Fibroblast of skin of left quadriceps (primary cell): Measurements from ENCODE around the gene ANGPTL2.

ENCODE experiments used
- DNase-seq, 2 experiments: peaks; one replicate each; pipeline ENCODE4 v3.0.0-alpha.2; 2013; ENCODE audit warnings: low read depth in 2 of 2

The ANGPTL2 gene

GRCh38 chr9:127096208-127096607, 26.2 kb downstream of the ANGPTL2 start:
- DNase-seq, result no peak

DNA sequence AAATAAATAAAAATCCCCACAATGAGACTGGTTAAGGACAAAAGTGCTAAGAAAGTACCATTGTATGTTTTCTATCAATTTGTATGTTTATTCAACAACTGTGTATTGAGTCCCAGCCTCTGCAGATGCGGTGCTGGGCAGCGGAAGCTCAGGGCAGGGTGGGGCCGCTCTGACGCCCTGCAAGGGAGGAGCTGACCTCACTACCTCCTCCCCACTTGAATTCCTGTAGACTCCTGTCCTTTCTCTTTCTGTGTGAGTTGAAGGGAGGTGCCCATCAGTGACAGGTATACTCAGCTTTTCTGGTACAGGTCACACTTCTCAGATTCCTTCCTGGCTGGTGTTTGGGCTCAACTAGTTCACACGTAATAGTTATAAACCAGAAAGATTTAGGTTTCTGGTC, 27.0 kb downstream of the ANGPTL2 start:
- no peak for DNase-seq

- DNase-seq, result no peak
Measured at GRCh38 chr9:127093319-127094020, 29.0 kb downstream of the ANGPTL2 start.

GRCh38 chr9:127092041-127092608, 30.3 kb downstream of the ANGPTL2 start:
- no peak for DNase-seq

- DNase-seq, result no peak
Measured at GRCh38 chr9:127091526-127091925, 30.9 kb downstream of the ANGPTL2 start.

- no peak for DNase-seq
Measured at GRCh38 chr9:127090341-127090985, 32.0 kb downstream of the ANGPTL2 start.

DNA sequence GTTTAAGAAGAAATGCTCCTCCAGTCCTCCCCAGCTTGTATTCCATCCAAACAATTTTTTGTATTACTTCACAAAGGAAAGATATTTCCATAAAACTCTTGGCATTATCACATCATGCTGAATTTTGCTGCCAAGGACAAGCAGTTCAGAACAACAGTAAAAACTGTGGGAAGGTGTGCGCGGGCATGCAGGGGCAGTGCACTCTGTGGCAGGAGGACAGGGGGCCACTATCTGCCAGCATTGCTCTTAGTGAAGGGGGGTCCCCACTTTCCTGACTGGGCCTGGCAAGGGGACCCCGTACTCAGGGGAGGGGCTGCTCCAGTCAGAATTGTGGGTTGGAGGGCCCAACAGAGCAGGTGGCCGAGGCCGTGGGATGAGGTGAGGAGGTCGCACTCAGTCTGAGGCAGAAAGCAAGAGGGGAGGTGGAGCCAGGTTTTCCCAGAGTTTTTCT, 32.8 kb downstream of the ANGPTL2 start:
- DNase-seq, result no peak

DNA sequence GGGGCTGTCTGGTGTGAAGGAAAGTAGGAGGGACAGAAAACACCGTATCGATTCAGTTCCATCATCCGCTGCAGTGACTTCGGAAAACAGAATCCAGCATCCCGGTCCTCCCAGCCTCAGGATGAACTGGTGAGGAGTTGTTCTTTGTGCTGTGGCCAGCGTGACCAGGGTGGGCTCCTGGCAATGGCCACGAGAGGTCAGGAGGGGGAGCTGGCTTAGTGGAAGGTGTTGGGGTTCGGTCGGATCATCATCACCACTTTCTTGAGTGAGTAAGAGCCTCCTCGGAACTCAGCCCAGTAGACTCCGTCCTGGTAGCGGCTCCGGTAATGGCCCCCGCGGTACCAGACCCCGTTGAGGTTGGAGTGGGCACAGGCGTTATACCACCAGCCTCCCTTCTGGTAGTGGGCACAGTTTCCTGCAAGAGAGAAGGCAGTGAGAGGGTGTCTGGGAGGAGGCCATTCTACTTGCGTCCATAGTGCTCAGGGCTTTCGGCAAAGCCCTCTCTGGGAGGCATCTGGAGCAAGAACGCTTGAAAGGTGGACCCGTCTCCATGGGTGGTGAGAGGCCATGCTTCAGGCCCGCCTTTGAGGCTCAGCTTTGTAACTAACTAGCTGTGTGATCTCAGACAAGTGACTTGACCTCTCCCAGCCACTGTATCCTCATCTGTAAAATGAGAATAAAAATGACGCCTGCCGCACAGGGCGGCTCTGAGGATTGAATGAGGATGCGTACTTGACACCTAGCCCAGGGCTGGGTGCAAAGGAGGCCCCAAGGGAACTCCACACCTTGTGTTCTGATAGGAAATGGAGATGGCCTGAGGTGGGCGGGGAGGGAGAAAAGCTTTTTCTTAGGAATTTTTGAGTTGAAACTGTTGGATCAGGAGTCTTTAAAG, 33.5 kb downstream of the ANGPTL2 start:
- no peak for DNase-seq

DNA sequence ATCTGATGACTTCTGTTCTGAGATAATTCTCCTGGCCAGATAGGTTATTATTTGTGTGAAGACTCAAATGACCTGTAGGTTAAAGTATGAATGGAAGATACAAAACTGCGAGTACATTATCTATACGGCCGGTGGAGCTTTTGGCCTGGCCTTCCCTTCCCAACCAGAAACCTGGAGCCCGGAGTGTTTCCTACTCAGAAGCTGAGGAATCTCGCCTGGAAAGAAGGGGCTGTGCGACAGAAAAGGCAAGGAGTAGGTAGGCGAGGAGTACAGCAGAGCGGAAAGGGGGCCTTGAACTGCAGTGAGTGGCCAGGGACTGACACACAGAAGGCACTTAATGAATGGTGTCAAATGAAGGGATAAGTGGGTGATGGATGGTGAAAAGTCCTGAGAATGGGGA, 34.6 kb downstream of the ANGPTL2 start:
- DNase-seq, result no peak

DNA sequence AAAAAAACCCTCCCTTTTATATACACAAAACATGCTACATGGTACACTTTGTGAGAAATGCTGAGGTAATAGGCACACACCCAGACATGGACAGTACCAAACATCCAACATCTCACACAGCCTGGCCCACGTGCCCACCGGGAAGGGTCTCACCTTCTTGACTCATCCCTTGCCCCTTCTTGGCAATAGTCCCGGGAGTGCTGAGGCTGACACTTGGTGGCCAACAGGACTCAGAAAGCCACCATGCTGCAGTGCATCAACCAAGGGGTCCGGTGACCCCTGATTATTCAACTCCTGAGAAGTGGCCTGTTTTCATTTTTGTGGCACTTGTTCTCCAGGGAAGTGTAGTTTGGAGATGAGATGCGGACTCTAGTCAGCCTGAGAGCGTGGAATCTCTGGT, 35.0 kb downstream of the ANGPTL2 start:
- no peak for DNase-seq

DNA sequence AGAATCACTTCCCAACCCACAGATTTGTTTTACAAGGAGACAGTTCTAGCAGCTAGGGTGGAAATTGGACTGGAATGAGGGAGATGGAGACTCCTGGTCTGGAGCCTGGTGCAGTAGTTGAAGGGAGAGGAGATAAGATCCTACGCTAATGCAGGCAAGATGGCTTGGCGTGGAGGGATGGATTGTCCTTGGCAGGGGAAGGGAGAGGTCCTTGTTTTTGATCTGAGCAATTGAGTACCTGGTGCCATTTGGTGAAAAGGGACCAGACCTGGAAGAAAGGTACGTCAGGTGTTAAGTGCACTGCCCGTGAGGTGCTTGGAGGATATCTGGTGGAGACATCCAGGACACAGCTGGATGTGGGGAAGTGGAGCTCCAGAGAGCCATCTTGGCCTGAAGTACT, 35.7 kb downstream of the ANGPTL2 start:
- DNase-seq, result no peak

DNA sequence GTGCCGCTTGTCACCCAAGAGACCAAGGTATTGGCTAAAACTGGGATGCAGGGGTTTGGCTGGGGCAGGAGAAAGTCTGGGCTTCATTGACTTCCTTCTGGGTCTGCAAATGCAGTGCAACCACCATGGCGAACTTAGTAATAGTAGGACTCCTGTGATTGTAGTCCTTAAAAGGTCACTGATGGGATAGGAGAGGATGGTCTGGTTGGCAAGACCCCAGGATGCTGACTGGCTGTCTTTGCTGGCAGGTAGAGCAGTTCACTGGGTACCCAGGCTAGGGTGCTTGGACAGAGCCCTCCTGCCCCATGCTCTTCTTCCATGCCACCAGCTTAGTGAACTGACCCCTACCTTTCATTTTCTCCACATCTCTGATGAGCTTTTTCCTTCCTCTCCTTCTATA, 37.2 kb downstream of the ANGPTL2 start:
- no peak for DNase-seq

- DNase-seq, result no peak
Measured at GRCh38 chr9:127084076-127085039, 38.1 kb downstream of the ANGPTL2 start.

DNA sequence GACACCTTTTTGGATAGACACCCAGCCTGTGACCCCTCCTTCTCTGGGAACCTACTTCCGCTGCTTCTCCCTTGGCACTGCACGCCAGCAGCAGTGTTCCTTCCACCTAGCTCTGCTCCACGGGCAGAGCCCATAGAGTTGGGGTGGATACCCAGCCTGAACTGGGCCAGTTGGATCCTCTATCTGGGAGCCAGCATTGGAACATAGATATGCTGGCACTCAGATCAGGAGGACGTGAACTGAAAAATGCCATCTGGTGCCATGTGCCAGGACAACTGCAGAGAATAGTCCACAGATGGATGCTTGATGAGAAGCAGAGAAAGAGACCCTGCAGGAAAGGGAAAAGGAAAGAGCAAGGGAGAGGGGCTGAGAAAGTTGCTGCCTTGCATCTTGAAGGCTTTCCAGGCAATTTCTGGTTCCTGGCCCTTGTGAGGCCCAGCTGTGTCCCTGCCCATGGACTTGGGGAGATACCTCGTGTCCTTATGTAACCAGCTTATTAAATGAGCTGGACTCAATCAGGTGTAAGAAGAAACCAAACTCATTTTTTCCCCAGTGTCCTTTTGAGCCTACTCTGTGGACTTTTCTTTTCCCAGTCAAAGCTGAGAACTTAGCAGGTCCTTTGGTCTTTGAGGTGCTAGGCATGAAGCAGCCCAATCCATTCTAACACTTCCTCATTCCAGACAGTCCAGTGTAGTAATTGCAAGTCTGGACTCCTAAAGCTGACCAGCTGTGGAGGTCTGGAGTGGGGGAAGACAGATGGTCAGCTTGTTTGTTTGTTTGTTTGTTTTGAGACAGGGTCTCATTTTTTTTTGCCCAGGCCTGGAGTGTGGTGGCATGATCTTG, 39.1 kb downstream of the ANGPTL2 start:
- DNase-seq, result no peak

DNA sequence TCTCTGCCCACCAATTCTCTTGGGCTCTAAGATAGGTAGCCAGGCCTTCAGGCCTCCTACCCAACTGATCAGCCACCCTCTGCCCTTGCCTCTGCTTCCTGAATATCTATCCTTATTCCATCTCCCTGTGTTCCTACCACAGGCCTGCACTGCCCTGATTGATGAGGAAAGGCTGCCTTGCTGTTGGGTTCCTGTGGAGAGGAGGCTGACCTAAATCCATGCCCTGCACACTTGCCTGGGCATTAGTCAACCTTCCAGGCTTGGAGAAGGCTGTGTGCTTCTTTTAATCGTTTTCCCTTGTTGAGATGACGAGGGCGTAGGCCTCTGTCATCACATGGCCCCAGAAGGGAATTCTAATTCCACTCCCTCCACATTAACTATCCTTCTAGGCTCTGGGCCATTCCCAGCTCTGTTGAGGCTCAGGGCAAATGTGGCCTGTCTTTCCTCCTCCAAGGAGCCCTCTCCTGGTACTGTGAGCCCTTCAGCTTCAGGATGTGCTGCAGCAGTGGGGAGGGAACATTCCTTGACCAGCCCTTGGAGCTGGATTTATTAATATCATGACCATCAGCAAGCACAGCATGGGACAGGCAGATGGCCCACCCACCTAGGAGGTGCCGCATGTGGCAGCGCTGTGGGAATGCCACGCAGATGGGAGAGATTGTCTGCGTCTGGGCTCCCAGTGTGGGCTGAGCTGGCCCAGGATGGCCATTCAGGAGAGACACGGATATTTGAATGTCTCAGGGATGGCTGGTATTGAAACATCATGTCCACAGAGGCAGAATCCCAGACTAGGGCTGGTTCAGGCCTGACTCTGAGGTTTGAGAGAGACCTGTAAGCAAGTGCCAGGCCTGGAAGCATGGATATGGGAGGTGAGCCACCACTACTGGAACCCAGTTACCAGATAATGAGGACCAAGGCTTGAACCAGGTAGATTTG, 40.9 kb downstream of the ANGPTL2 start:
- no peak for DNase-seq

- DNase-seq, result no peak
Measured at GRCh38 chr9:127079446-127080140, 42.8 kb downstream of the ANGPTL2 start.

- DNase-seq, result no peak
Measured at GRCh38 chr9:127078988-127079387, 43.4 kb downstream of the ANGPTL2 start.

- DNase-seq, result no peak
Measured at GRCh38 chr9:127078336-127078735, 44.1 kb downstream of the ANGPTL2 start.

DNA sequence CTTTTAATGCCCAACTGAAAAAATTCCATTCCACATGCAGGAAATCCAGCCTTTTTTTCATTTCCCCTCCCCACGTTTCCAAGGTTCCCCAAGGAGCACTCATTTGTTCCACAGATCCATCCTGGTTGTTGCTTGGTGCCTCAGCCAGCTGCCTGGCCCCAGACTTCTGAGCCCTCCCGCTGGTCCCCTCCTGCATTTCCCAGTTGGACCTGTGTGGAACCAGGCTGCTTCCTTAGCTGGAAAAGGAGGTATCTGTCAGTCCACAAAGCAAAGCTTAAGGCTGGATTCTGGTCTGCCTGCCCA, 44.8 kb downstream of the ANGPTL2 start:
- no peak for DNase-seq
